OCI-LY1 (cell line): ENCODE measurements around the gene HEBP2.

ENCODE experiments used
- H2AFZ ChIP-seq: fragments of 200-600 bp; sonication (generic), shearing (Covaris generic); 2 replicates; pipeline ENCODE4 v1.6.0; 2014; ENCODE audit warnings: antibody characterized with exemption, mild to moderate bottlenecking, low read length
- H3F3A ChIP-seq: fragments of 200-600 bp; sonication (generic), shearing (Covaris generic); 2 replicates; pipeline ENCODE4 v1.6.0; 2014; ENCODE audit warnings: mild to moderate bottlenecking, antibody characterized with exemption, low read length, moderate library complexity; ENCODE audit not compliant: insufficient read depth
- H3K27ac ChIP-seq: fragments of 200-600 bp; sonication (generic); 2 replicates; pipeline ENCODE4 v1.5.1; 2014; ENCODE audit warnings: low read length, mixed run types, mild to moderate bottlenecking, low read depth; ENCODE audit not compliant: poor library complexity, severe bottlenecking
- H3K27me3 ChIP-seq: fragments of 200-600 bp; sonication (generic); 2 replicates; pipeline ENCODE4 v1.6.0; 2014; ENCODE audit warnings: antibody characterized with exemption, mild to moderate bottlenecking, low read length, moderate library complexity; ENCODE audit not compliant: insufficient read depth
- H3K36me3 ChIP-seq: fragments of 200-600 bp; sonication (generic); 2 replicates; pipeline ENCODE4 v1.6.1; 2014; ENCODE audit warnings: mild to moderate bottlenecking, antibody characterized with exemption, low read length, moderate library complexity, mixed read lengths; ENCODE audit not compliant: insufficient read depth
- H3K4me1 ChIP-seq: fragments of 200-600 bp; sonication (generic); 2 replicates; pipeline ENCODE4 v1.5.1; 2014; ENCODE audit warnings: mild to moderate bottlenecking, low read length, moderate library complexity; ENCODE audit not compliant: insufficient read depth, severe bottlenecking
- H3K4me2 ChIP-seq: fragments of 200-600 bp; sonication (generic), shearing (Covaris generic); 2 replicates; pipeline ENCODE4 v1.6.1; 2014; ENCODE audit warnings: low read length
- H3K4me3 ChIP-seq: fragments of 200-600 bp; sonication (generic); 2 replicates; pipeline ENCODE4 v1.5.1; 2014; ENCODE audit warnings: low read length, low read depth, mild to moderate bottlenecking, mixed read lengths; ENCODE audit not compliant: poor library complexity, severe bottlenecking
- H3K79me2 ChIP-seq: fragments of 200-600 bp; shearing (Covaris generic); 2 replicates; pipeline ENCODE4 v1.6.1; 2016; ENCODE audit warnings: mixed run types, low read length, mixed read lengths; ENCODE audit not compliant: insufficient read depth
- H3K9ac ChIP-seq: fragments of 200-600 bp; sonication (generic), shearing (Covaris generic); 2 replicates; pipeline ENCODE4 v1.6.1; 2014; ENCODE audit warnings: mild to moderate bottlenecking, low read length, mixed read lengths
- H3K9me2 ChIP-seq: fragments of 200-600 bp; sonication (generic), shearing (Covaris generic); 2 replicates; pipeline ENCODE4 v1.6.1; 2014; ENCODE audit warnings: low read depth, mild to moderate bottlenecking, low read length, mixed read lengths
- H3K9me3 ChIP-seq: fragments of 200-600 bp; shearing (Covaris generic); 2 replicates; pipeline ENCODE4 v1.6.1; 2014; ENCODE audit warnings: low read length, mixed read lengths
- H4K20me1 ChIP-seq: fragments of 200-600 bp; sonication (generic), shearing (Covaris generic); 2 replicates; pipeline ENCODE4 v1.6.0; 2016; ENCODE audit warnings: mild to moderate bottlenecking, low read length; ENCODE audit not compliant: insufficient read depth
- EZH2 ChIP-seq: fragments of 200-600 bp; sonication (generic), shearing (Covaris generic); IDR thresholded peaks from 2 replicates; pipeline ENCODE4 v1.8.0; 2017; ENCODE audit warnings: borderline replicate concordance, mixed run types, mild to moderate bottlenecking, antibody characterized with exemption, low read length, moderate library complexity, mixed read lengths
- TF ChIP-seq, protein P1 (sequence below): fragments of 200-600 bp; sonication (generic), shearing (Covaris generic); IDR thresholded peaks from 2 replicates; pipeline ENCODE4 v1.5.1; 2017; ENCODE audit warnings: mild to moderate bottlenecking, antibody characterized with exemption, low read length, moderate library complexity, mixed read lengths

Gene HEBP2

GRCh38 chr6:138377042-138377441 is 27.0 kb upstream of the HEBP2 start:
- no peak overlapping the region for H3K9ac ChIP-seq
- TF ChIP-seq, protein P1, sequence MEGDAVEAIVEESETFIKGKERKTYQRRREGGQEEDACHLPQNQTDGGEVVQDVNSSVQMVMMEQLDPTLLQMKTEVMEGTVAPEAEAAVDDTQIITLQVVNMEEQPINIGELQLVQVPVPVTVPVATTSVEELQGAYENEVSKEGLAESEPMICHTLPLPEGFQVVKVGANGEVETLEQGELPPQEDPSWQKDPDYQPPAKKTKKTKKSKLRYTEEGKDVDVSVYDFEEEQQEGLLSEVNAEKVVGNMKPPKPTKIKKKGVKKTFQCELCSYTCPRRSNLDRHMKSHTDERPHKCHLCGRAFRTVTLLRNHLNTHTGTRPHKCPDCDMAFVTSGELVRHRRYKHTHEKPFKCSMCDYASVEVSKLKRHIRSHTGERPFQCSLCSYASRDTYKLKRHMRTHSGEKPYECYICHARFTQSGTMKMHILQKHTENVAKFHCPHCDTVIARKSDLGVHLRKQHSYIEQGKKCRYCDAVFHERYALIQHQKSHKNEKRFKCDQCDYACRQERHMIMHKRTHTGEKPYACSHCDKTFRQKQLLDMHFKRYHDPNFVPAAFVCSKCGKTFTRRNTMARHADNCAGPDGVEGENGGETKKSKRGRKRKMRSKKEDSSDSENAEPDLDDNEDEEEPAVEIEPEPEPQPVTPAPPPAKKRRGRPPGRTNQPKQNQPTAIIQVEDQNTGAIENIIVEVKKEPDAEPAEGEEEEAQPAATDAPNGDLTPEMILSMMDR = no peak
- no peak for TF ChIP-seq EZH2
- no peak overlapping the region for H3K27ac ChIP-seq
- H3K4me2 ChIP-seq = no peak overlapping the region
- H4K20me1 ChIP-seq = no peaks in the 10 kb centered on the region
- H3K9me2 ChIP-seq = no peaks in the 10 kb centered on the region
- H3K4me3 ChIP-seq = no peak overlapping the region
- H3K36me3 ChIP-seq = no peaks in the 10 kb centered on the region
- H3K9me3 ChIP-seq = no peaks in the 10 kb centered on the region
- no peaks in the 10 kb centered on the region for H3K79me2 ChIP-seq
- no peaks in the 10 kb centered on the region for H3F3A ChIP-seq
- H2AFZ ChIP-seq = no peak overlapping the region
- H3K4me1 ChIP-seq = no peaks in the 10 kb centered on the region
- H3K27me3 ChIP-seq = no peaks in the 10 kb centered on the region

GRCh38 chr6:138377844-138378243 is 26.2 kb upstream of the HEBP2 start, which contains the start of gene SMIM28:
Gene SMIM28, plus strand, starts transcription at chr6:138377905. Its CDS starts 168 bp downstream, at chr6:138378073.
- no peaks in the 10 kb centered on the region for H3K9me3 ChIP-seq
- no peaks in the 10 kb centered on the region for H3K36me3 ChIP-seq
- H3K4me2 ChIP-seq = no peak within 1 kb of the TSS
- no peak within 1 kb of the TSS for H3K27ac ChIP-seq
- TF ChIP-seq, protein P1 = no peak
- no peak for TF ChIP-seq EZH2
- no peaks in the 10 kb centered on the region for H3K79me2 ChIP-seq
- no peaks in the 10 kb centered on the region for H4K20me1 ChIP-seq
- no peaks in the 10 kb centered on the region for H3K27me3 ChIP-seq
- H3K4me1 ChIP-seq = no peaks in the 10 kb centered on the region
- no peaks in the 10 kb centered on the region for H3K9me2 ChIP-seq
- no peak within 1 kb of the TSS for H2AFZ ChIP-seq
- no peak within 1 kb of the TSS for H3K4me3 ChIP-seq
- no peak within 1 kb of the TSS for H3K9ac ChIP-seq
- no peaks in the 10 kb centered on the region for H3F3A ChIP-seq

- H3K9me2 ChIP-seq = no peaks in the 10 kb centered on the region
- no peaks in the 10 kb centered on the region for H4K20me1 ChIP-seq
- H3K4me1 ChIP-seq = no peaks in the 10 kb centered on the region
- H3K9me3 ChIP-seq = no peaks in the 10 kb centered on the region
- no peaks in the 10 kb centered on the region for H3K36me3 ChIP-seq
- no peaks in the 10 kb centered on the region for H3K27me3 ChIP-seq
- no peak overlapping the region for H3K27ac ChIP-seq
- no peak overlapping the region for H3K4me3 ChIP-seq
- TF ChIP-seq EZH2 = no peak
- TF ChIP-seq, protein P1 = no peak
- H2AFZ ChIP-seq = no peak overlapping the region
- H3K79me2 ChIP-seq = no peaks in the 10 kb centered on the region
- no peaks in the 10 kb centered on the region for H3F3A ChIP-seq
- no peak overlapping the region for H3K9ac ChIP-seq
- H3K4me2 ChIP-seq = no peak overlapping the region
Observed at GRCh38 chr6:138378463-138378862, 25.6 kb upstream of the HEBP2 start.
